ENCODE results near the gene SELENON. TPM values are rescaled to one million over a fixed set of nuclear protein-coding genes. Genes with fewer than 3 reads are reported as not detected.

SELENON gene
- total and polyA plus RNA-seq, 9 of the 15 experiments (the other 6 are each of a cell fraction or from before 2014, with no cell fraction given) = 0.43 to 26.7 (median 7.0) TPM

DNA sequence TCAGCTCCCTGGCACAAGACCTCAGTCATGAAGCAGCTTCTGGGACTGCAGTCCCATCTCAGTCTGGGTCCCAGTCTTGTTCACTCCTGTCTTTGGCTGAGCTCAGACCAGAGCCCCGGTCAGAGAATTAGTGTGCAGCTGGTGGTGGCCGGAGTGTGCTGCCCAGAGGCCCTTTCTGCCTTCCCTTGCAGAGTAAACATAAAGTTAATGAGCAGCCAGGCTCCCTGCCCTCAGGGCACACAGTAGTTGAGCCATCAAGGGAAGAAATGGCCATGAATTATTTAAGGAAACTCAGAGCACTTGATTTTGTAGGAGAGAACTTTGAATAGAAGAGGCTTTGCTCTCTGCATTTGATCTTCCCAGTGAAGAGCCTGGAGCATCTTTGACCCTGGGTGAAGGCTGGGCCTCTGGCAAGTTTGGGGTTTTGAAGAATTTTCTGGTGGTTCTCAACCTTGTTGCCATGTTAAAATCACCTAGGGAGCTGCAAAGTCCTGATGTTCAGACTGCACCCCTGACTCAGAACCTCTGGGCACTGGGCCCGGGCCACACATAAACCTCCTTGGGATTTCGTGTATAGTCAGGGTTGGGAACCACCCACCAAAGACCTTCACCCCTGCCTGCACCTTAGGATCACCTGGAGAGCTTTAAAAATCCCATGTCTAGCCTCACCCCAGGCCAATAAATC is 26.4 kb upstream of the SELENON start:
- DNase-seq (ENCODE audit: extremely low read depth in 1 of 4, low spot score in 3 of 4) (no peak), ATAC-seq (no peak), FAIRE-seq (no peak)
- no peaks in the 10 kb centered on the region for H3K36me3 ChIP-seq (ENCODE audit: control insufficient read depth, insufficient read depth, low read length)
- peaks cover 7% of the 10 kb centered on the region; the same call in 1 of the 2 replicates for H4K20me1 ChIP-seq (replicated peaks; ENCODE audit: control insufficient read depth, insufficient read depth, low read length)
- TF ChIP-seq TRIM28 (IDR thresholded peaks at IDR 0.05) (no peak), ZBED1 (IDR thresholded peaks at IDR 0.05) (no peak), RFX5 (IDR thresholded peaks at IDR 0.05; ENCODE audit: low read depth, low read length) (no peak), SIX5 (IDR thresholded peaks at IDR 0.05; ENCODE audit: borderline replicate concordance in 1 of 2, insufficient read depth in 1 of 2, low read depth in 1 of 2, low read length in 2 of 2) (no peak), HDAC2 (IDR thresholded peaks at IDR 0.05) (no peak), ZKSCAN8 (CRISPR knock-in tag; IDR thresholded peaks at IDR 0.05) (no peak), ASH1L (IDR thresholded peaks at IDR 0.05; ENCODE audit: borderline replicate concordance, low read depth, partially characterized antibody) (no peak), HNRNPK (IDR thresholded peaks at IDR 0.05; ENCODE audit: low read depth, low read length, poor library complexity, severe bottlenecking) (no peak)
- TF ChIP-seq, protein P1, sequence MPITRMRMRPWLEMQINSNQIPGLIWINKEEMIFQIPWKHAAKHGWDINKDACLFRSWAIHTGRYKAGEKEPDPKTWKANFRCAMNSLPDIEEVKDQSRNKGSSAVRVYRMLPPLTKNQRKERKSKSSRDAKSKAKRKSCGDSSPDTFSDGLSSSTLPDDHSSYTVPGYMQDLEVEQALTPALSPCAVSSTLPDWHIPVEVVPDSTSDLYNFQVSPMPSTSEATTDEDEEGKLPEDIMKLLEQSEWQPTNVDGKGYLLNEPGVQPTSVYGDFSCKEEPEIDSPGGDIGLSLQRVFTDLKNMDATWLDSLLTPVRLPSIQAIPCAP (CRISPR knock-in tag; IDR thresholded peaks at IDR 0.05; ENCODE audit: borderline replicate concordance) = no peak
- TF ChIP-seq, protein P2, sequence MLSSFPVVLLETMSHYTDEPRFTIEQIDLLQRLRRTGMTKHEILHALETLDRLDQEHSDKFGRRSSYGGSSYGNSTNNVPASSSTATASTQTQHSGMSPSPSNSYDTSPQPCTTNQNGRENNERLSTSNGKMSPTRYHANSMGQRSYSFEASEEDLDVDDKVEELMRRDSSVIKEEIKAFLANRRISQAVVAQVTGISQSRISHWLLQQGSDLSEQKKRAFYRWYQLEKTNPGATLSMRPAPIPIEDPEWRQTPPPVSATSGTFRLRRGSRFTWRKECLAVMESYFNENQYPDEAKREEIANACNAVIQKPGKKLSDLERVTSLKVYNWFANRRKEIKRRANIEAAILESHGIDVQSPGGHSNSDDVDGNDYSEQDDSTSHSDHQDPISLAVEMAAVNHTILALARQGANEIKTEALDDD (IDR thresholded peaks at IDR 0.05) = no peak
- TF ChIP-seq, protein P3, sequence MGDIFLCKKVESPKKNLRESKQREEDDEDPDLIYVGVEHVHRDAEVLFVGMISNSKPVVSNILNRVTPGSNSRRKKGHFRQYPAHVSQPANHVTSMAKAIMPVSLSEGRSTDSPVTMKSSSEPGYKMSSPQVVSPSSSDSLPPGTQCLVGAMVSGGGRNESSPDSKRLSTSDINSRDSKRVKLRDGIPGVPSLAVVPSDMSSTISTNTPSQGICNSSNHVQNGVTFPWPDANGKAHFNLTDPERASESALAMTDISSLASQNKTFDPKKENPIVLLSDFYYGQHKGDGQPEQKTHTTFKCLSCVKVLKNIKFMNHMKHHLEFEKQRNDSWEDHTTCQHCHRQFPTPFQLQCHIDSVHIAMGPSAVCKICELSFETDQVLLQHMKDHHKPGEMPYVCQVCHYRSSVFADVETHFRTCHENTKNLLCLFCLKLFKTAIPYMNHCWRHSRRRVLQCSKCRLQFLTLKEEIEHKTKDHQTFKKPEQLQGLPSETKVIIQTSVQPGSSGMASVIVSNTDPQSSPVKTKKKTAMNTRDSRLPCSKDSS (IDR thresholded peaks at IDR 0.05; ENCODE audit: low read depth, partially characterized antibody) = no peak
- TF ChIP-seq, protein P4, sequence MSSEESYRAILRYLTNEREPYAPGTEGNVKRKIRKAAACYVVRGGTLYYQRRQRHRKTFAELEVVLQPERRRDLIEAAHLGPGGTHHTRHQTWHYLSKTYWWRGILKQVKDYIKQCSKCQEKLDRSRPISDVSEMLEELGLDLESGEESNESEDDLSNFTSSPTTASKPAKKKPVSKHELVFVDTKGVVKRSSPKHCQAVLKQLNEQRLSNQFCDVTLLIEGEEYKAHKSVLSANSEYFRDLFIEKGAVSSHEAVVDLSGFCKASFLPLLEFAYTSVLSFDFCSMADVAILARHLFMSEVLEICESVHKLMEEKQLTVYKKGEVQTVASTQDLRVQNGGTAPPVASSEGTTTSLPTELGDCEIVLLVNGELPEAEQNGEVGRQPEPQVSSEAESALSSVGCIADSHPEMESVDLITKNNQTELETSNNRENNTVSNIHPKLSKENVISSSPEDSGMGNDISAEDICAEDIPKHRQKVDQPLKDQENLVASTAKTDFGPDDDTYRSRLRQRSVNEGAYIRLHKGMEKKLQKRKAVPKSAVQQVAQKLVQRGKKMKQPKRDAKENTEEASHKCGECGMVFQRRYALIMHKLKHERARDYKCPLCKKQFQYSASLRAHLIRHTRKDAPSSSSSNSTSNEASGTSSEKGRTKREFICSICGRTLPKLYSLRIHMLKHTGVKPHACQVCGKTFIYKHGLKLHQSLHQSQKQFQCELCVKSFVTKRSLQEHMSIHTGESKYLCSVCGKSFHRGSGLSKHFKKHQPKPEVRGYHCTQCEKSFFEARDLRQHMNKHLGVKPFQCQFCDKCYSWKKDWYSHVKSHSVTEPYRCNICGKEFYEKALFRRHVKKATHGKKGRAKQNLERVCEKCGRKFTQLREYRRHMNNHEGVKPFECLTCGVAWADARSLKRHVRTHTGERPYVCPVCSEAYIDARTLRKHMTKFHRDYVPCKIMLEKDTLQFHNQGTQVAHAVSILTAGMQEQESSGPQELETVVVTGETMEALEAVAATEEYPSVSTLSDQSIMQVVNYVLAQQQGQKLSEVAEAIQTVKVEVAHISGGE (CRISPR knock-in tag; IDR thresholded peaks at IDR 0.05) = no peak
- H3K9ac ChIP-seq (ENCODE audit: insufficient read depth in 1 of 2, low read depth in 2 of 2, low read length in 2 of 2) = no peak overlapping the region
- no peaks in the 10 kb centered on the region; the same call in 1 of the 2 replicates for H3K9me3 ChIP-seq (replicated peaks; ENCODE audit: control insufficient read depth, insufficient read depth, low read depth, low read length)
- no peak overlapping the region for H3K4me3 ChIP-seq
- ChIA-PET CTCF (ENCODE audit: low intra/inter-chr PET ratio) (interaction anchor here (0.7 kb wide), 1 partner anchor 56 kb away, joined by 3 read pairs; no protein-coding TSS in a partner anchor), POLR2A (interaction anchor here (0.6 kb wide), 1 partner anchor 14 kb away, joined by 3 read pairs; no protein-coding TSS in a partner anchor)
- intact Hi-C loops (cut with micrococcal nuclease) = no loop called here
- no peak overlapping the region for H2AFZ ChIP-seq (ENCODE audit: low read depth, low read length)
- H3K9me1 ChIP-seq (ENCODE audit: control insufficient read depth, insufficient read depth, low read length) = no peaks in the 10 kb centered on the region
- H3K27me3 ChIP-seq (ENCODE audit: control insufficient read depth in 2 of 2, insufficient read depth in 2 of 2, low read length in 2 of 2) = peaks cover 4 to 36% of the 10 kb centered on the region in 2 experiments; a peak in 4 of 5 replicates
- no peak overlapping the region for H3K27ac ChIP-seq (ENCODE audit: extremely low read depth, low read depth, low read length)
- in situ Hi-C loops (cut with MboI) = no loop called here
- no peak overlapping the region for H3K4me2 ChIP-seq (ENCODE audit: insufficient read depth, low read length)
- peaks cover 0 to 28% of the 10 kb centered on the region in 2 experiments; a peak in 3 of 5 replicates for H3K4me1 ChIP-seq (replicated peaks in 1 of 2; ENCODE audit: control insufficient read depth in 2 of 2, insufficient read depth in 2 of 2, low read length in 2 of 2)
- no TSS peak for BruUV-seq (replicated peaks)
- H3K79me2 ChIP-seq (ENCODE audit: control insufficient read depth, insufficient read depth, low read length) = no peaks in the 10 kb centered on the region
- WGBS (ENCODE audit: insufficient coverage, low coverage, missing lambda C conversion rate) = 13% methylated on average over 4 of the region's 4 CpGs

All from K562 (cell line).